HepG2 (cell line): ENCODE results near the gene PHACTR1. TPM values are rescaled to one million over a fixed set of nuclear protein-coding genes. Genes with fewer than 3 reads are reported as not detected.

Experiments
- ATAC-seq: fragments of 200-7000 bp; cut with Tn5 transposase; 3 replicates; pipeline ENCODE4 v1.9.1; 2020; ENCODE audit warnings: mild to moderate bottlenecking, moderate library complexity
- BruUV-seq: library from RNA; stranded (reverse); fragments of 400-500 nt; replicated peaks from 2 replicates; lab custom pipeline; 2021; lab: Mats Ljungman, UMichigan
- CTCF ChIA-PET: fragments of 300-600 bp; formaldehyde crosslinking; extraction: SDS; loops from one replicate; lab custom pipeline; 2021; ENCODE audit warnings: low total read pairs, inconsistent platforms, low intra/inter-chr PET ratio; lab: Yijun Ruan, JAX
- POLR2A ChIA-PET: fragments of 350-600 bp; sonication (Branson Sonifier 250); formaldehyde crosslinking; loops from one replicate; lab custom pipeline; 2020; ENCODE audit warnings: antibody characterized with exemption, inconsistent platforms; lab: Yijun Ruan, JAX
- DNase-seq: peaks from one replicate; pipeline ENCODE4 v3.0.0-alpha.2; 2015; ENCODE audit warnings: low spot score
- FAIRE-seq: peaks from 3 replicates; lab custom pipeline; 2011; peaks lifted over from hg19 to GRCh38; lab: Jason Lieb, UNC
- H2AFZ ChIP-seq: one replicate; pipeline ENCODE4 v1.6.1; 2011; ENCODE audit warnings: low read length, inconsistent platforms
- H3K27ac ChIP-seq: fragments of 300-600 bp; 3 replicates; pipeline ENCODE4 v1.8.0; 2011; ENCODE audit warnings: mixed run types, mild to moderate bottlenecking, mixed read lengths, low read length, inconsistent platforms; ENCODE audit not compliant: insufficient read depth; ENCODE audit errors: extremely low read length
- H3K27me3 ChIP-seq, 2 experiments: fragments of 200-600 bp in 1 of 2; 2 replicates in 1 of 2; 3 replicates in 1 of 2; pipeline versions ENCODE4 v1.6.0 to v1.8.0; 2011; ENCODE audit warnings: low read length in 2 of 2, mild to moderate bottlenecking in 2 of 2, moderate library complexity in 2 of 2, inconsistent platforms in 1 of 2; ENCODE audit not compliant: insufficient read depth in 2 of 2, control insufficient read depth in 1 of 2
- H3K36me3 ChIP-seq, 2 experiments: fragments of 200-600 bp in 1 of 2; replicated peaks in 1 of 2; 2 replicates in 1 of 2; 3 replicates in 1 of 2; pipeline versions ENCODE4 v1.5.1 to v1.8.0; 2011; ENCODE audit warnings: low read length in 2 of 2, inconsistent platforms in 1 of 2; ENCODE audit not compliant: insufficient read depth in 2 of 2, control insufficient read depth in 1 of 2
- H3K4me1 ChIP-seq: 2 replicates; pipeline ENCODE4 v1.5.1; 2012; ENCODE audit warnings: low read length, inconsistent platforms; ENCODE audit not compliant: insufficient read depth
- H3K4me2 ChIP-seq: 2 replicates; pipeline ENCODE4 v1.6.0; 2011; ENCODE audit warnings: low read depth, low read length, inconsistent platforms
- H3K4me3 ChIP-seq, 3 experiments: fragments of 200-600 bp in 1 of 3; sonication (generic), shearing (Covaris generic) in 1 of 3; replicated peaks in 1 of 3; 2 replicates each; pipeline ENCODE4 v1.5.1; 2011 to 2016; ENCODE audit warnings: low read length in 3 of 3, inconsistent platforms in 2 of 3, low read depth in 2 of 3, mild to moderate bottlenecking in 2 of 3, control low read depth in 1 of 3, mixed read lengths in 1 of 3; ENCODE audit not compliant: insufficient read depth in 1 of 3
- H3K79me2 ChIP-seq: one replicate; pipeline ENCODE4 v1.6.1; 2011; ENCODE audit warnings: low read length, inconsistent platforms; ENCODE audit not compliant: insufficient read depth
- H3K9ac ChIP-seq: 2 replicates; pipeline ENCODE4 v1.6.0; 2011; ENCODE audit warnings: mild to moderate bottlenecking, low read depth, low read length, inconsistent platforms; ENCODE audit not compliant: insufficient read depth
- H3K9me3 ChIP-seq: 2 replicates; pipeline ENCODE4 v1.5.1; 2012; ENCODE audit warnings: mild to moderate bottlenecking, low read length
- H4K20me1 ChIP-seq: 2 replicates; pipeline ENCODE4 v1.6.0; 2011; ENCODE audit warnings: inconsistent platforms, mild to moderate bottlenecking, low read length, moderate library complexity; ENCODE audit not compliant: insufficient read depth
- BRCA1 ChIP-seq: sonication (generic); formaldehyde crosslinking; IDR thresholded peaks from 2 replicates; pipeline ENCODE4 v1.4.0; 2020; ENCODE audit warnings: missing genetic modification reagents
- HOXA7 ChIP-seq: sonication (generic); formaldehyde crosslinking; IDR thresholded peaks from 2 replicates; pipeline ENCODE4 v1.8.1; 2022; ENCODE audit warnings: mild to moderate bottlenecking, missing genetic modification reagents, moderate library complexity
- IKZF4 ChIP-seq: sonication (generic); formaldehyde crosslinking; IDR thresholded peaks from 2 replicates; pipeline ENCODE4 v1.5.1; 2020; ENCODE audit warnings: borderline replicate concordance, mild to moderate bottlenecking, low read depth, missing genetic modification reagents; ENCODE audit errors: not compliant biosample characterization
- KAT7 ChIP-seq: IDR thresholded peaks from 2 replicates; pipeline ENCODE4 v1.6.1; 2018; ENCODE audit warnings: borderline replicate concordance, missing compliant biosample characterization
- NR1H2 ChIP-seq: sonication (generic); formaldehyde crosslinking; IDR thresholded peaks from 2 replicates; pipeline ENCODE4 v1.8.1; 2022; ENCODE audit warnings: low read depth, missing genetic modification reagents, borderline replicate concordance
- ZNF234 ChIP-seq: sonication (generic); formaldehyde crosslinking; conservative IDR thresholded peaks from 2 replicates; pipeline ENCODE4 v1.5.1; 2020; ENCODE audit warnings: mild to moderate bottlenecking, missing genetic modification reagents
- ZNF264 ChIP-seq: sonication (generic); formaldehyde crosslinking; IDR thresholded peaks from 2 replicates; pipeline ENCODE4 v1.4.0; 2020; ENCODE audit warnings: missing genetic modification reagents
- ZNF446 ChIP-seq: sonication (generic); formaldehyde crosslinking; IDR thresholded peaks from 2 replicates; pipeline ENCODE4 v1.5.0; 2020; ENCODE audit warnings: mild to moderate bottlenecking, missing genetic modification reagents
- ZNF556 ChIP-seq: sonication (generic); formaldehyde crosslinking; IDR thresholded peaks from 2 replicates; pipeline ENCODE4 v1.4.0; 2020; ENCODE audit warnings: mild to moderate bottlenecking, missing genetic modification reagents, borderline replicate concordance
- ZNF878 ChIP-seq: sonication (generic); formaldehyde crosslinking; IDR thresholded peaks from 2 replicates; pipeline ENCODE4 v1.8.1; 2023; ENCODE audit warnings: mild to moderate bottlenecking, missing genetic modification reagents, moderate library complexity
- WGBS: methylation state at CpG from one replicate; pipeline ENCODE4 v1.1.6; 2017; ENCODE audit warnings: low lambda C conversion rate; 5-methylcytosine and 5-hydroxymethylcytosine counted together
- in situ Hi-C: cut with HindIII; loops from 2 replicates; pipeline ENCODE4 v1.10.0; 2017; ENCODE audit warnings: low pct_unique_long_range_greater_than_20kb; ENCODE audit not compliant: extremely low pct_ligation_motif_present
- intact Hi-C: fragments of 100-400 bp; cut with micrococcal nuclease; formaldehyde crosslinking; loops from one replicate; pipeline ENCODE4 v1.10.0; 2022; ENCODE audit not compliant: unreplicated experiment
- polyA plus RNA-seq, 8 experiments: library from polyadenylated mRNA; depleted of rRNA in 3 of 8; stranded (reverse) in 7 of 8; unstranded in 1 of 8; fragments of >200 nt; fragmentation: Illumina TruSeq in 4 of 8; extraction: Trizol in 4 of 8; gene quantifications; 2 replicates each; pipeline versions ENCODE4 v1.2.1 to v1.2.3, GENCODE V29; 2011 to 2016; ENCODE audit warnings: low read depth in 4 of 8, missing spikeins in 1 of 8, mixed read lengths in 1 of 8; ENCODE audit not compliant: insufficient read depth in 1 of 8
- total RNA-seq, 5 experiments: library from RNA; depleted of rRNA; stranded (reverse); fragments of >200 nt; fragmentation: Illumina TruSeq; extraction: Trizol; gene quantifications; 2 replicates each; pipeline ENCODE4 v1.2.3, GENCODE V29; 2016; ENCODE audit warnings: low read depth in 1 of 5
- TF ChIP-seq, protein P1 (sequence below): sonication (generic); formaldehyde crosslinking; IDR thresholded peaks from 2 replicates; pipeline ENCODE4 v1.4.0; 2020; ENCODE audit warnings: missing genetic modification reagents
- TF ChIP-seq, protein P2 (sequence below): sonication (generic); formaldehyde crosslinking; IDR thresholded peaks from 2 replicates; pipeline ENCODE4 v1.8.1; 2022; ENCODE audit warnings: mild to moderate bottlenecking, missing genetic modification reagents

Gene PHACTR1
- total and polyA plus RNA-seq, 2 of the 13 experiments (the other 11 are each of a cell fraction or from before 2014, with no cell fraction given), result 0.09 TPM; not detected in 1

DNA sequence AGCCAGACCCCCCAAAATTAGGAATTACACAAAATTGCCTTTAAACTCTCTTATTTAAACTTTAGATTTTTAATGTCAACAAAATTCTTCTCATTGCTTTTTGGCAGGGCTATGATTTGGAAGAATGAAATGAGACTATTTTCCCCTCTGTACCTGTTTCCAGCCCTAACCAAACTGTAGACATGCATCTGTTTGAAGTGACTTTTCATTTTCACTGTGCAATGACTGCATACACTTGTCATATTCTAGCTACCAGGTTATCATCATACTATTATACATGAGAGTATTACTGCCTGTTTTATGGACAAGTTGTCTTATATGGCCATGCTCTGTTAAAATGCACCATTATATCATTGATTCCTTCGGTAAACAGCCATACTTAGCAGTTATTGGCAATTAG lies 316.6 kb downstream of the PHACTR1 start (continued):
- TF ChIP-seq, protein P1, sequence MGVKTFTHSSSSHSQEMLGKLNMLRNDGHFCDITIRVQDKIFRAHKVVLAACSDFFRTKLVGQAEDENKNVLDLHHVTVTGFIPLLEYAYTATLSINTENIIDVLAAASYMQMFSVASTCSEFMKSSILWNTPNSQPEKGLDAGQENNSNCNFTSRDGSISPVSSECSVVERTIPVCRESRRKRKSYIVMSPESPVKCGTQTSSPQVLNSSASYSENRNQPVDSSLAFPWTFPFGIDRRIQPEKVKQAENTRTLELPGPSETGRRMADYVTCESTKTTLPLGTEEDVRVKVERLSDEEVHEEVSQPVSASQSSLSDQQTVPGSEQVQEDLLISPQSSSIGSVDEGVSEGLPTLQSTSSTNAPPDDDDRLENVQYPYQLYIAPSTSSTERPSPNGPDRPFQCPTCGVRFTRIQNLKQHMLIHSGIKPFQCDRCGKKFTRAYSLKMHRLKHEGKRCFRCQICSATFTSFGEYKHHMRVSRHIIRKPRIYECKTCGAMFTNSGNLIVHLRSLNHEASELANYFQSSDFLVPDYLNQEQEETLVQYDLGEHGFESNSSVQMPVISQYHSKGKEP, result no peak
- TF ChIP-seq NR1H2 (CRISPR knock-in tag), result no peak
- no peak for TF ChIP-seq IKZF4 (CRISPR knock-in tag)

DNA sequence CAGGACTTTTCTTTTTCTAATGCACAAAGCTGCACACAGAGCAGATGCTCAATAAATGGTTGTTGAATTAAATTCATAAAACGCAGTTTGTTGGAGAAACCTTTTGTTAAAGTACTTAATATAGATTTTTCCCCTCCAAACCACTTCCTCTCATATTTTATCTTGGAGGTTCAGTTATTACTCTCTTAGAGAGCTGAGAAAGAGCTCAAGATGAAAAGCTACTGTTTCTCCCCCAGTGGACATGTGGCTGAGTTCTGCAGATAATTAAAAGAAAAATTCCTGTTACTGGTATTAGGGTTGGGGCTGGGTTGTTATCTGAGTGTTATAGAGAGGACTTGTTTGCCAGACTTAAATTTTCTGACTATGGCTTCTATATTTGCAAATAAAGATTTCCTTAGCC lies 317.7 kb downstream of the PHACTR1 start:
- in situ Hi-C loops (no loop called here), intact Hi-C loops (no loop called here)
- CTCF ChIA-PET, result no interaction called here
- TF ChIP-seq ZNF264 (CRISPR knock-in tag) (no peak), KAT7 (CRISPR knock-in tag) (no peak), ZNF234 (CRISPR knock-in tag) (no peak), BRCA1 (no peak), HOXA7 (CRISPR knock-in tag) (no peak), ZNF446 (CRISPR knock-in tag) (no peak), ZNF878 (CRISPR knock-in tag) (no peak), ZNF556 (no peak)
- TF ChIP-seq, protein P2, sequence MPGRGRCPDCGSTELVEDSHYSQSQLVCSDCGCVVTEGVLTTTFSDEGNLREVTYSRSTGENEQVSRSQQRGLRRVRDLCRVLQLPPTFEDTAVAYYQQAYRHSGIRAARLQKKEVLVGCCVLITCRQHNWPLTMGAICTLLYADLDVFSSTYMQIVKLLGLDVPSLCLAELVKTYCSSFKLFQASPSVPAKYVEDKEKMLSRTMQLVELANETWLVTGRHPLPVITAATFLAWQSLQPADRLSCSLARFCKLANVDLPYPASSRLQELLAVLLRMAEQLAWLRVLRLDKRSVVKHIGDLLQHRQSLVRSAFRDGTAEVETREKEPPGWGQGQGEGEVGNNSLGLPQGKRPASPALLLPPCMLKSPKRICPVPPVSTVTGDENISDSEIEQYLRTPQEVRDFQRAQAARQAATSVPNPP (CRISPR knock-in tag), result no peak
- no peak overlapping the region for H3K4me3 ChIP-seq
- no peaks in the 10 kb centered on the region for H3K27me3 ChIP-seq
- no peak overlapping the region for H3K27ac ChIP-seq
- H3K4me2 ChIP-seq, result no peak overlapping the region
- FAIRE-seq (no peak), ATAC-seq (no peak), DNase-seq (no peak)
- H3K9me3 ChIP-seq, result no peaks in the 10 kb centered on the region
- no TSS peak for BruUV-seq
- no peaks in the 10 kb centered on the region for H3K4me1 ChIP-seq
- no peak overlapping the region for H3K9ac ChIP-seq
- no peaks in the 10 kb centered on the region for H3K79me2 ChIP-seq
- H3K36me3 ChIP-seq, result no peaks in the 10 kb centered on the region
- no peaks in the 10 kb centered on the region for H4K20me1 ChIP-seq
- POLR2A ChIA-PET, result no interaction called here
- H2AFZ ChIP-seq, result no peak overlapping the region
- WGBS, result 0% methylated on average over 1 of the region's 1 CpG
